ENCODE data around the gene BACE2. TPM values are rescaled to one million over a fixed set of nuclear protein-coding genes. Genes with fewer than 3 reads are reported as not detected.
A peak's percentile ranks its signal among the peaks of the same experiment; 100 is the strongest.

Gene BACE2
- total RNA-seq = 85.2 and 85.8 TPM in 2 replicates

DNA sequence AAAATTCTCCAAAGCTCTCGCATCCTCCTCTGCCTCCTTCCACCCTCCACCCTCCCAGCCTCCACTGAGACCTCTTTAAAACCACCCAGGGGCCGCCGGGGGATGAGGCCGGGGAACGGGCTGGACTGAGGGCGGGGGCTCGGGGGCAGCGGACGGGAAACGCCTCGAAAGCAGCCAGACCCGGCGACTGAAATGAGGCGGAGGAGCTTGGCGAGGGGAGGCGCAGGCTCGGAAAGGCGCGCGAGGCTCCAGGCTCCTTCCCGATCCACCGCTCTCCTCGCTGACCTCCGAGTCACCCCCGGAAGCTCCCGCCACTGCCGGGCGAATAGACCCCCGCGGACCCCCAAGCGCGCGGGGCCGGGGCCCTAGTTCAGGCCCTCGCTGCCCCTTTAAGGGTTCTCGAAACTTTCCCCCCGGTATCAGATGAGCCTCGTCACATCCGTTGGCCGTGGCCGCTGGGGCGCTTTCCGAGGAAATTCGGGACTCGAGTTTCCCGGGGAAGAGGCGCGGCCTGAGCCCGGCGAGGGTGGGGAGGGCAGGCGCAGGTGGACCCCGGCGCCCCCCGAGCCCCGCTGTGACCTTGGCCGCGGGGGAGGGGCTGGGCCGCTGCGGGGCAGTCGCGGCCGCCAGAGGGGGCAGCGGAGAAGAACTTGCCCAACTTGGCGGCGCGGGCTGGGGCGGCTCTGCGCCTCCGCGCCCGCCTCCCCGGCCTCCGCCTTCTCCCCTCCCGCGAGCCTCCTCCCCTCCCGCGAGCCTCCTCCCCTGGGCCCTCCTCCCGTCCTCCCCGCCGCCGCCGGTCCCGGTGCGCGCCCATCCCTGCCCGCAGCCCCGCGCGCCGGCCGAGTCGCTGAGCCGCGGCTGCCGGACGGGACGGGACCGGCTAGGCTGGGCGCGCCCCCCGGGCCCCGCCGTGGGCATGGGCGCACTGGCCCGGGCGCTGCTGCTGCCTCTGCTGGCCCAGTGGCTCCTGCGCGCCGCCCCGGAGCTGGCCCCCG lies at the start of gene BACE2:
TSS of gene BACE2 (plus strand) at position 813 of the 995 bp plus-strand sequence. CDS start at position 917, 104 bp downstream.
- no peaks in the 10 kb centered on the region for H3K9me3 ChIP-seq (ENCODE audit: low read depth, low read length)
- peaks cover 18% of the 10 kb centered on the region for H3K4me1 ChIP-seq (ENCODE audit: insufficient read depth, low read length)
- H3K4me2 ChIP-seq (ENCODE audit: insufficient read depth, low read length) = peak within 1 kb of the TSS; percentile 79
- peak within 1 kb of the TSS; percentile 80 for H3K4me3 ChIP-seq (ENCODE audit: insufficient read depth, low read length)
- DNase-seq (ENCODE audit: insufficient read length, low spot score, missing footprints) = peak; percentile 97
- no peaks in the 10 kb centered on the region for H3K27me3 ChIP-seq (ENCODE audit: insufficient read depth, low read length)
- H3K79me2 ChIP-seq (ENCODE audit: insufficient read depth, low read length) = peaks cover 29% of the 10 kb centered on the region
- peaks cover 3% of the 10 kb centered on the region for H3K36me3 ChIP-seq (ENCODE audit: insufficient read depth, low read length)
- H2AFZ ChIP-seq (ENCODE audit: low read length) = peak within 1 kb of the TSS; percentile 77
- H4K20me1 ChIP-seq (ENCODE audit: insufficient read depth, low read length) = peaks cover 25% of the 10 kb centered on the region
- TF ChIP-seq, protein P1, sequence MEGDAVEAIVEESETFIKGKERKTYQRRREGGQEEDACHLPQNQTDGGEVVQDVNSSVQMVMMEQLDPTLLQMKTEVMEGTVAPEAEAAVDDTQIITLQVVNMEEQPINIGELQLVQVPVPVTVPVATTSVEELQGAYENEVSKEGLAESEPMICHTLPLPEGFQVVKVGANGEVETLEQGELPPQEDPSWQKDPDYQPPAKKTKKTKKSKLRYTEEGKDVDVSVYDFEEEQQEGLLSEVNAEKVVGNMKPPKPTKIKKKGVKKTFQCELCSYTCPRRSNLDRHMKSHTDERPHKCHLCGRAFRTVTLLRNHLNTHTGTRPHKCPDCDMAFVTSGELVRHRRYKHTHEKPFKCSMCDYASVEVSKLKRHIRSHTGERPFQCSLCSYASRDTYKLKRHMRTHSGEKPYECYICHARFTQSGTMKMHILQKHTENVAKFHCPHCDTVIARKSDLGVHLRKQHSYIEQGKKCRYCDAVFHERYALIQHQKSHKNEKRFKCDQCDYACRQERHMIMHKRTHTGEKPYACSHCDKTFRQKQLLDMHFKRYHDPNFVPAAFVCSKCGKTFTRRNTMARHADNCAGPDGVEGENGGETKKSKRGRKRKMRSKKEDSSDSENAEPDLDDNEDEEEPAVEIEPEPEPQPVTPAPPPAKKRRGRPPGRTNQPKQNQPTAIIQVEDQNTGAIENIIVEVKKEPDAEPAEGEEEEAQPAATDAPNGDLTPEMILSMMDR (IDR thresholded peaks at IDR 0.05; ENCODE audit: extremely low read depth, low read depth, low read length) = peak; percentile 27
- peak within 1 kb of the TSS; percentile 63 for H3K27ac ChIP-seq (ENCODE audit: low read depth, low read length)

DNA sequence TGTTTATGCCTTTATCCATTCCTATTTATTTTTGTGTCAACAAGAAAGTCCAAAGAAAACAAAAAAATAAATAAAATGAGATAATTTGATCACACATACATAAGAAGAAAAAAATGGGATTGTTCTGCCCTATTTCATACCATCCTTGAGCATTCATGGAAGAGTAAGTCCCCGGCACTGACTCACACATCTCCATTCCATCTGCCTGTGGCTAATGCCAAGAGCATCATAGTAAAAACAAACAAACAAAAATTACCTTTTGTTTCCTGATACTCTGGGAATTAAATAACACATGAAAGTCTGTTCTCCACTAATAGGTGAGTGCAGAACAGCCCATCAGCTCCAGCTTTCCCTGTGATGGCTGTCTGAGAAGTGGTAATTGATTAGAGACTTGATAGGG lies 48.1 kb upstream of the BACE2 start:
- H3K36me3 ChIP-seq (ENCODE audit: insufficient read depth, low read length) = no peaks in the 10 kb centered on the region
- H4K20me1 ChIP-seq (ENCODE audit: insufficient read depth, low read length) = no peaks in the 10 kb centered on the region
- TF ChIP-seq, protein P1 (IDR thresholded peaks at IDR 0.05; ENCODE audit: extremely low read depth, low read depth, low read length) = no peak
- DNase-seq (ENCODE audit: insufficient read length, low spot score, missing footprints) = no peak
- H3K27ac ChIP-seq (ENCODE audit: low read depth, low read length) = no peak overlapping the region
- no peak overlapping the region for H3K4me3 ChIP-seq (ENCODE audit: insufficient read depth, low read length)
- H2AFZ ChIP-seq (ENCODE audit: low read length) = no peak overlapping the region
- H3K4me1 ChIP-seq (ENCODE audit: insufficient read depth, low read length) = no peaks in the 10 kb centered on the region
- no peaks in the 10 kb centered on the region for H3K9me3 ChIP-seq (ENCODE audit: low read depth, low read length)
- peaks cover 17% of the 10 kb centered on the region for H3K27me3 ChIP-seq (ENCODE audit: insufficient read depth, low read length)
- H3K4me2 ChIP-seq (ENCODE audit: insufficient read depth, low read length) = no peak overlapping the region
- H3K79me2 ChIP-seq (ENCODE audit: insufficient read depth, low read length) = no peaks in the 10 kb centered on the region

GRCh38 chr21:41120997-41121396 lies 47.0 kb upstream of the BACE2 start:
- no peak overlapping the region for H3K27ac ChIP-seq (ENCODE audit: low read depth, low read length)
- no peak for DNase-seq (ENCODE audit: insufficient read length, low spot score, missing footprints)

More at GRCh38 chr21:41120997-41121396, 47.0 kb upstream of the BACE2 start:
- H2AFZ ChIP-seq (ENCODE audit: low read length) = no peak overlapping the region
- no peaks in the 10 kb centered on the region for H3K4me1 ChIP-seq (ENCODE audit: insufficient read depth, low read length)
- no peak overlapping the region for H3K4me3 ChIP-seq (ENCODE audit: insufficient read depth, low read length)
- no peak overlapping the region for H3K4me2 ChIP-seq (ENCODE audit: insufficient read depth, low read length)
- TF ChIP-seq, protein P1 (IDR thresholded peaks at IDR 0.05; ENCODE audit: extremely low read depth, low read depth, low read length) = no peak
- no peaks in the 10 kb centered on the region for H3K79me2 ChIP-seq (ENCODE audit: insufficient read depth, low read length)
- H4K20me1 ChIP-seq (ENCODE audit: insufficient read depth, low read length) = no peaks in the 10 kb centered on the region
- H3K27me3 ChIP-seq (ENCODE audit: insufficient read depth, low read length) = peaks cover 19% of the 10 kb centered on the region
- H3K36me3 ChIP-seq (ENCODE audit: insufficient read depth, low read length) = no peaks in the 10 kb centered on the region
- H3K9me3 ChIP-seq (ENCODE audit: low read depth, low read length) = no peaks in the 10 kb centered on the region
